PC-3 (cell line): Measurements from ENCODE around the gene BEGAIN.

Source experiments
- EZH2 ChIP-seq: fragments of 300-600 bp; sonication (generic); IDR thresholded peaks from one replicate; pipeline ENCODE4 v1.6.1; 2017; ENCODE audit warnings: antibody characterized with exemption, mild to moderate bottlenecking, low read length; ENCODE audit not compliant: unreplicated experiment
- EZH2phosphoT487 ChIP-seq: fragments of 300-600 bp; sonication (generic); IDR thresholded peaks from 2 replicates; pipeline ENCODE4 v1.6.1; 2018; ENCODE audit warnings: mild to moderate bottlenecking, antibody characterized with exemption, low read length, borderline replicate concordance
- TF ChIP-seq, protein P1 (sequence below): fragments of 300-600 bp; sonication (generic); conservative IDR thresholded peaks from 2 replicates; pipeline ENCODE4 v1.5.1; 2017; ENCODE audit warnings: antibody characterized with exemption, low read depth, mild to moderate bottlenecking, low read length

DNA sequence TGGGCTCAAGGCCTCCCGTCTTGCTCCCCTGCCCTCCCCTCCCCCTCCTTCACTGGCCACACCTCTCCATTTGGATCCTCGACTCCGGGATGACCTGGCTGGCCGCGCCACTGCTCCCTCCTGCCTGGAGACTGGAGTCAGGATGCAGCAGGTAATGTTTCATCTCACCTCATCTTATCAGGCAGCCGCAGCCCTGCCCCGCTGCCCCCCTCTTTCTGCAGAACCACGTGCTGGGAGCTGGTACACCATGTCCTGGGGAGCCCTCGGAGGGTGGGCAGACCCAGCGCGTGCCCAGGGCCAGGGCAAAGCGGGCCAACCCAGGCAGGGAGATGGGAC lies 31.1 kb downstream of the BEGAIN start:
- TF ChIP-seq EZH2phosphoT487 (no peak), EZH2 (no peak)
- TF ChIP-seq, protein P1, sequence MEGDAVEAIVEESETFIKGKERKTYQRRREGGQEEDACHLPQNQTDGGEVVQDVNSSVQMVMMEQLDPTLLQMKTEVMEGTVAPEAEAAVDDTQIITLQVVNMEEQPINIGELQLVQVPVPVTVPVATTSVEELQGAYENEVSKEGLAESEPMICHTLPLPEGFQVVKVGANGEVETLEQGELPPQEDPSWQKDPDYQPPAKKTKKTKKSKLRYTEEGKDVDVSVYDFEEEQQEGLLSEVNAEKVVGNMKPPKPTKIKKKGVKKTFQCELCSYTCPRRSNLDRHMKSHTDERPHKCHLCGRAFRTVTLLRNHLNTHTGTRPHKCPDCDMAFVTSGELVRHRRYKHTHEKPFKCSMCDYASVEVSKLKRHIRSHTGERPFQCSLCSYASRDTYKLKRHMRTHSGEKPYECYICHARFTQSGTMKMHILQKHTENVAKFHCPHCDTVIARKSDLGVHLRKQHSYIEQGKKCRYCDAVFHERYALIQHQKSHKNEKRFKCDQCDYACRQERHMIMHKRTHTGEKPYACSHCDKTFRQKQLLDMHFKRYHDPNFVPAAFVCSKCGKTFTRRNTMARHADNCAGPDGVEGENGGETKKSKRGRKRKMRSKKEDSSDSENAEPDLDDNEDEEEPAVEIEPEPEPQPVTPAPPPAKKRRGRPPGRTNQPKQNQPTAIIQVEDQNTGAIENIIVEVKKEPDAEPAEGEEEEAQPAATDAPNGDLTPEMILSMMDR = no peak
